GM21528 (cell line): ENCODE data around the gene VPS39.

Experiments used
- ATAC-seq: cut with Tn5 transposase; IDR thresholded peaks from one replicate; pipeline ENCODE4 v1.9.1; 2021; ENCODE audit warnings: mild to moderate bottlenecking, moderate library complexity; ENCODE audit not compliant: unreplicated experiment, low FRiP score

The VPS39 gene

GRCh38 chr15:42160136-42160535 is 48.0 kb downstream of the VPS39 start:
- ATAC-seq = no peak

- no peak for ATAC-seq
Observed at GRCh38 chr15:42159381-42160015, 48.6 kb downstream of the VPS39 start.

- ATAC-seq = no peak
Observed at GRCh38 chr15:42158941-42159340, 49.2 kb downstream of the VPS39 start.

- no peak for ATAC-seq
Observed at GRCh38 chr15:42157981-42158765, 49.9 kb downstream of the VPS39 start.

GRCh38 chr15:42157381-42157780 is 50.7 kb downstream of the VPS39 start:
- ATAC-seq = no peak

GRCh38 chr15:42156243-42156922 is 51.7 kb downstream of the VPS39 start, which contains the start of gene PLA2G4F:
PLA2G4F (minus strand) TSS chr15:42156636; CDS start chr15:42156549, 87 bp downstream.
- ATAC-seq = no peak

GRCh38 chr15:42155546-42156242 is 52.4 kb downstream of the VPS39 start:
- ATAC-seq = no peak

GRCh38 chr15:42154956-42155355 is 53.1 kb downstream of the VPS39 start:
- ATAC-seq = no peak

- no peak for ATAC-seq
Observed at GRCh38 chr15:42154212-42154941, 53.7 kb downstream of the VPS39 start.

GRCh38 chr15:42153874-42154211 is 54.3 kb downstream of the VPS39 start:
- ATAC-seq = no peak

- no peak for ATAC-seq
Observed at GRCh38 chr15:42152921-42153698, 55.0 kb downstream of the VPS39 start.

GRCh38 chr15:42152196-42152920 is 55.7 kb downstream of the VPS39 start:
- ATAC-seq = no peak

- no peak for ATAC-seq
Observed at GRCh38 chr15:42151736-42152135, 56.4 kb downstream of the VPS39 start.

- ATAC-seq = no peak
Observed at GRCh38 chr15:42151141-42151561, 57.0 kb downstream of the VPS39 start.

- ATAC-seq = no peak
Observed at GRCh38 chr15:42150219-42150970, 57.7 kb downstream of the VPS39 start.

- no peak for ATAC-seq
Observed at GRCh38 chr15:42149493-42150218, 58.4 kb downstream of the VPS39 start.

GRCh38 chr15:42148808-42149492 is 59.2 kb downstream of the VPS39 start:
- no peak for ATAC-seq
